Pancreas (tissue), 10 donors: Measurements from ENCODE around the gene CDC25C. TPM values are rescaled to one million over a fixed set of nuclear protein-coding genes. Genes with fewer than 3 reads are reported as not detected.

Experiments used
- ATAC-seq, 4 donors: fragments of 200-7000 bp; cut with Tn5 transposase; one replicate each; pipeline versions ENCODE4 v1.8.0 to v1.9.1; 2020; ENCODE audit warnings: mild to moderate bottlenecking in 4 of 4, moderate library complexity in 4 of 4
- DNase-seq, 6 donors: peaks; one replicate each; pipeline ENCODE4 v3.0.0-alpha.2; 2020
- FAIRE-seq: peaks from 2 replicates; lab custom pipeline; 2012; peaks lifted over from hg19 to GRCh38; lab: Jason Lieb, UNC
- H3K27ac ChIP-seq, 4 donors: fragments of 200-600 bp; sonication (generic); 1 replicate in 3 of 4; 2 replicates in 1 of 4; pipeline versions ENCODE4 v1.5.0 to v1.8.0; 2020
- H3K27me3 ChIP-seq, 4 donors: fragments of 200-600 bp; one replicate each; pipeline ENCODE4 v1.8.0; 2021
- H3K36me3 ChIP-seq, 3 donors: fragments of 200-600 bp; sonication (generic) in 1 of 3; one replicate each; pipeline versions ENCODE4 v1.5.0 to v1.8.0; 2020 to 2021
- H3K4me1 ChIP-seq, 3 donors: fragments of 200-600 bp; one replicate each; pipeline ENCODE4 v1.8.0; 2021
- H3K4me3 ChIP-seq, 4 donors: fragments of 200-600 bp; sonication (generic) in 2 of 4; one replicate each; pipeline versions ENCODE4 v1.5.0 to v1.8.0; 2020 to 2021
- H3K9me3 ChIP-seq, 4 donors: fragments of 200-600 bp; one replicate each; pipeline ENCODE4 v1.8.0; 2021
- WGBS, 2 donors: extraction: QIAGEN DNeasy Blood & Tissue Kit; methylation state at CpG; one replicate each; pipeline ENCODE4 v1.1.7; 2013; 5-methylcytosine and 5-hydroxymethylcytosine counted together
- intact Hi-C, 3 donors: fragments of 100-400 bp; cut with DNase I; formaldehyde crosslinking; loops; one replicate each; pipeline versions ENCODE4 v1.11.1 to v1.14.2; 2022
- polyA plus RNA-seq, 2 donors: library from polyadenylated mRNA; stranded (reverse); fragments of 200-250 nt; gene quantifications; one replicate each; pipeline ENCODE4 v1.2.3, GENCODE V29; 2013
- total RNA-seq, 6 donors: library from RNA; stranded (reverse); fragmentation: NEBNext Ultra II Directional in 4 of 6; extraction: Animal tissue kit (Norgen Biotek cat#: 25700) in 4 of 6; gene quantifications; one replicate each; pipeline versions ENCODE4 v1.2.1 to v1.2.4, GENCODE V29; 2021 to 2023
- TF ChIP-seq, protein P1 (sequence below), 4 donors: fragments of 200-600 bp; sonication (generic) in 3 of 4; IDR thresholded peaks; one replicate each; pipeline versions ENCODE4 v1.5.0 to v1.8.0; 2021; ENCODE audit warnings: antibody characterized with exemption in 4 of 4
- donor health status: healthy with polysubstance abuse.
- donor health status: DM: no; HTN: no; CAD: no; lungs with moderate emphysema.
- donor health status: DM: no; HTN: no; CAD: no.
- donor health status: control.
- donor health status: control.
- donor health status: Bipolar disorder and iron deficiency.
- donor health status: DM: yes; HTN: yes; CAD: no.
- donor health status: DM: no; HTN: no; CAD: no.
- donor health status: DM: no; HTN: no; CAD: no.
- donor health status: DM: yes; HTN: yes; CAD: no.

CDC25C gene
- total and polyA plus RNA-seq, 8 donors = 0.09 to 0.19 (median 0.13) TPM; not detected in 4

DNA sequence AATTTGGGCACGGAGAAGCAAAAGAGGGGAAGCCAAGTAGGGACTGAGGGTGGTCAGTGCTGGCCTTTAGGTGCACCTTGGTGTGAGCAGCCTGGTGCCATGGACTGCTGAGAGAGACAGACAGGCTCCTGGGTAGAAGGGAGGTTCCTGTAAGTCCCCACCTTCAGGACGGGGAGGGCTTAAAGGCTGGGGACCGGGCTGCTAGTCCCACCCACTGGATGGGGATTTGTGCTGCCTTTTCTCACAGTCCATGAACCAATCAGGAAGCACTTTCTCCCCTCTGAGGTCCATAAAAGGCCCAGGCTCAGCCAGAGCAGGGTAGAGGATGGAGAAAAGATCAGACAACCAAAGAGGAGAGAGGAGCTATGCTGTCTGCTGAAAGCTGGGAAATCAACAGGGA is 15.2 kb downstream of the CDC25C start:
- WGBS, 2 donors = 89 to 91% methylated on average over 3 of the region's 3 CpGs
- TF ChIP-seq, protein P1, sequence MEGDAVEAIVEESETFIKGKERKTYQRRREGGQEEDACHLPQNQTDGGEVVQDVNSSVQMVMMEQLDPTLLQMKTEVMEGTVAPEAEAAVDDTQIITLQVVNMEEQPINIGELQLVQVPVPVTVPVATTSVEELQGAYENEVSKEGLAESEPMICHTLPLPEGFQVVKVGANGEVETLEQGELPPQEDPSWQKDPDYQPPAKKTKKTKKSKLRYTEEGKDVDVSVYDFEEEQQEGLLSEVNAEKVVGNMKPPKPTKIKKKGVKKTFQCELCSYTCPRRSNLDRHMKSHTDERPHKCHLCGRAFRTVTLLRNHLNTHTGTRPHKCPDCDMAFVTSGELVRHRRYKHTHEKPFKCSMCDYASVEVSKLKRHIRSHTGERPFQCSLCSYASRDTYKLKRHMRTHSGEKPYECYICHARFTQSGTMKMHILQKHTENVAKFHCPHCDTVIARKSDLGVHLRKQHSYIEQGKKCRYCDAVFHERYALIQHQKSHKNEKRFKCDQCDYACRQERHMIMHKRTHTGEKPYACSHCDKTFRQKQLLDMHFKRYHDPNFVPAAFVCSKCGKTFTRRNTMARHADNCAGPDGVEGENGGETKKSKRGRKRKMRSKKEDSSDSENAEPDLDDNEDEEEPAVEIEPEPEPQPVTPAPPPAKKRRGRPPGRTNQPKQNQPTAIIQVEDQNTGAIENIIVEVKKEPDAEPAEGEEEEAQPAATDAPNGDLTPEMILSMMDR (IDR thresholded peaks at IDR 0.05) = no peak
- FAIRE-seq (no peak), DNase-seq (no peak), ATAC-seq (no peak)
- intact Hi-C loops = no loop called here
- H3K36me3 ChIP-seq = no peaks in the 10 kb centered on the region
- no peaks in the 10 kb centered on the region for H3K27me3 ChIP-seq
- no peaks in the 10 kb centered on the region for H3K4me1 ChIP-seq
- H3K9me3 ChIP-seq = no peaks in the 10 kb centered on the region
- no peak overlapping the region for H3K27ac ChIP-seq
- no peak overlapping the region for H3K4me3 ChIP-seq

DNA sequence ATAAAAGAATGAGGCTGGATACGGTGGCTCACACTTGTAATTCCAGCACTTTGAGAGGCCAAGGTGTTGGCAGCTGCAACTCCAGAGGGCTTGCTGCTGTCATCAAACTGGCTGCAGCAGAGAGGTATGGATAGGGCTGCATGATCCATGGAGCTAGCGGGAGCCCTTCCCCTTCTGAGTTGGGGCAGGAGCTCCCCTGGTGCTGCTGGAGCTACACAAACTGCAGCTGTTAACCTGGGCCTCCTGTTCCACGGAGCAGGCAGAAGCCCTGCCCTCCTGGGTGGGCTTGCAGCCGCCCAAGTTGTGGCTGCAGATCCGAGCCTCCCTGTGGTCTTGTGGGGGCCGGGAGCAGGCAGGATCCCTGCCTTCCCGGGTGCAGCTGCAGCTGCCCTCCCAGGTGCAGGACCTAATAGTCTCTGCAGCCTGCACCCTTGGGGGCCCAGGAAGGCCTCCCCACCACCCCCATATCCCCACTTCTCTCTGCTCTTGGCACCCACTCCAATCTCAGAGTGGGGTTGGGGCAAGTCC is 15.8 kb downstream of the CDC25C start:
- FAIRE-seq = no peak
- ATAC-seq = no peak
- H3K4me3 ChIP-seq = no peak overlapping the region
- WGBS, 2 donors = 92 to 94% methylated on average over 7 of the region's 7 CpGs
- no peaks in the 10 kb centered on the region for H3K36me3 ChIP-seq
- TF ChIP-seq, protein P1 (IDR thresholded peaks at IDR 0.05) = no peak
- H3K27me3 ChIP-seq = no peaks in the 10 kb centered on the region
- H3K27ac ChIP-seq = no peak overlapping the region
- H3K9me3 ChIP-seq = no peaks in the 10 kb centered on the region
- H3K4me1 ChIP-seq = no peaks in the 10 kb centered on the region
- intact Hi-C loops = no loop called here
- no peak for DNase-seq

DNA sequence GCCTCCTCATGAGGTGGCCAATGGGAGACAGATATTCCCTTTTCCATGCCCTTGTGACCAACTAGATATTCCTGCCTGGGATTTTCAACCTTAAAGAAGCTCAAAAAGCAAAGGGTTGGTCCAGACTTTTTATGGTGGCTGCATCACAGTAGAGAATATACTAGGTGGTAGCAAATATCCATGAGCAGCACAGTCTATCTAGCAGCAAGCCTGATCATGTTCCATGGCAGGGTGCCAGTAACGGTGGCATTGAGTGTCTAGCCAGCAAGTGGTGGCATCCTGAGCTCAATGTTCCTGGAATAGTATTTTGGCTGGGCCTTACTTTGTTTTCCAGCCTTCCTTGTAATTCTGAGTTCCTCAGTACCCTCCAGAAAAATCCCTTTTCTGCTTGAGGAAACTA is 25.8 kb downstream of the CDC25C start:
- intact Hi-C loops = no loop called here
- TF ChIP-seq, protein P1 (IDR thresholded peaks at IDR 0.05) = no peak
- DNase-seq (peak in 4 of 6 donors; percentile 4 to 68 (median 42)), FAIRE-seq (no peak), ATAC-seq (peak in 1 of 4 donors; percentile 44)
- WGBS, 2 donors = 15 to 20% methylated on average over 1 of the region's 1 CpG
- H3K27me3 ChIP-seq = no peaks in the 10 kb centered on the region
- H3K9me3 ChIP-seq = no peaks in the 10 kb centered on the region
- H3K4me1 ChIP-seq = no peaks in the 10 kb centered on the region
- no peak overlapping the region for H3K4me3 ChIP-seq
- no peaks in the 10 kb centered on the region for H3K36me3 ChIP-seq
- no peak overlapping the region for H3K27ac ChIP-seq

DNA sequence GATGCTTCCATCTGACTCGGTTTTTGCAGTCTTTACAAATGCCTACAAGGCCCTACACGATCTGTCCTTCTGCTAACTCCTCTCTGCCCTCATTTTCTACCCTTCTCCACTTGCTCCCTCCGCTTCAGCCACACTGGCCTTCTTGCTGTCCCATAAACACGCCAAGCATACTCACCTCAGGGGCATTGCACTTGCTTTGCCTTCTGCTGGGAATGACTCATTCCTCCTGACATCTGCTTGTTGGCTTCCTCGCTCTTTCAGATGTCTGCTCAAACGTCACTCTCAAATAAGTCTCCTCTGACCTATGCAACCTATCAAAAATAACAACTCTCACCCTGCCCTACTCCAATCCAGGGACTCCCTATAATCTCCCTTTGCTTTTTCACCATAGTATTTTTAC is 28.2 kb downstream of the CDC25C start:
- no peak for FAIRE-seq

DNA sequence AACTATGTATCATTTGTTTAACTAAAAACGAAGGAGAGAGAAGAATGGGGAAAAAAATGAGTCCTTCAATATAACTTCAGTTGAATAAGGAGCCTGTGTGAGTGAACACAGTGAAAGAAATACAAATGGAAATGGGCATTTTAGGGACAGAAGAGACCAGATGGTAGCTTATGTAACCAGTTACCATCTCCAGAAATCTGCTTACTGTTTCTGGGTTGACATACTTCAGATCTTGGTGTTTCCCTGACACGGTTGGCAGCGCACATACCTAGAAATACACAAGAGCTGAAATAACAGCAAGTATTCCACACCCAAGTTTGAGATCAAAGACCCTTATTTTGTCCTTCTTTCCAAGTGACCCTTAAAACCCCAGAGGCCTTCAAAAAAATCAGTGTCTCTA is 42.3 kb downstream of the CDC25C start:
- intact Hi-C loops = loop anchor here in 1 of 3 donors (10.0 kb wide), 1 partner anchor 64 kb away; no protein-coding TSS in a partner anchor
- 86 to 94% methylated on average over 3 of the region's 3 CpGs for WGBS, 2 donors
- FAIRE-seq (no peak), DNase-seq (no peak), ATAC-seq (no peak)
- no peak overlapping the region for H3K4me3 ChIP-seq
- no peak overlapping the region for H3K27ac ChIP-seq
- TF ChIP-seq, protein P1 (IDR thresholded peaks at IDR 0.05) = no peak
- H3K36me3 ChIP-seq = no peaks in the 10 kb centered on the region
- H3K9me3 ChIP-seq = no peaks in the 10 kb centered on the region
- peaks cover 0 to 6% (median 0%) of the 10 kb centered on the region in 3 donors for H3K4me1 ChIP-seq
- no peaks in the 10 kb centered on the region for H3K27me3 ChIP-seq

More for the DNA sequence above, 28.2 kb downstream of the CDC25C start:
- Histone ChIP-seq H3K36me3 (no peaks in the 10 kb centered on the region), H3K27ac (no peak overlapping the region), H3K4me1 (no peaks in the 10 kb centered on the region), H3K4me3 (no peak overlapping the region), H3K27me3 (no peaks in the 10 kb centered on the region), H3K9me3 (no peaks in the 10 kb centered on the region)
- DNase-seq (no peak), ATAC-seq (no peak)
- intact Hi-C loops = no loop called here
- WGBS, 2 donors = 80 to 83% methylated on average over 6 of the region's 6 CpGs
- TF ChIP-seq, protein P1 (IDR thresholded peaks at IDR 0.05) = no peak
